Adipocyte (in vitro differentiated cells): ENCODE measurements around the gene ATL1.

ENCODE experiments used
- DNase-seq: peaks from one replicate; pipeline ENCODE4 v3.0.0-alpha.2; 2015; ENCODE audit warnings: low read depth
- H3K27me3 ChIP-seq: replicated peaks from 2 replicates; pipeline ENCODE4 v1.7.0; 2013; ENCODE audit warnings: mild to moderate bottlenecking, low read length, moderate library complexity; ENCODE audit not compliant: control insufficient read depth, insufficient read depth
- H3K36me3 ChIP-seq: 2 replicates; pipeline ENCODE4 v1.7.0; 2013; ENCODE audit warnings: low read length, mild to moderate bottlenecking, moderate library complexity; ENCODE audit not compliant: control insufficient read depth, insufficient read depth, severe bottlenecking
- H3K4me1 ChIP-seq: 2 replicates; pipeline ENCODE4 v1.7.0; 2013; ENCODE audit warnings: mild to moderate bottlenecking, low read length, moderate library complexity; ENCODE audit not compliant: control insufficient read depth, insufficient read depth
- H3K4me3 ChIP-seq: 2 replicates; pipeline ENCODE4 v1.7.0; 2013; ENCODE audit warnings: mild to moderate bottlenecking, low read length, moderate library complexity
- H3K9ac ChIP-seq: 2 replicates; pipeline ENCODE4 v1.7.0; 2013; ENCODE audit warnings: mild to moderate bottlenecking, low read length, moderate library complexity
- H3K9me3 ChIP-seq: 2 replicates; pipeline ENCODE4 v1.7.0; 2013; ENCODE audit warnings: mild to moderate bottlenecking, low read length, moderate library complexity; ENCODE audit not compliant: control insufficient read depth

ATL1 gene

DNA sequence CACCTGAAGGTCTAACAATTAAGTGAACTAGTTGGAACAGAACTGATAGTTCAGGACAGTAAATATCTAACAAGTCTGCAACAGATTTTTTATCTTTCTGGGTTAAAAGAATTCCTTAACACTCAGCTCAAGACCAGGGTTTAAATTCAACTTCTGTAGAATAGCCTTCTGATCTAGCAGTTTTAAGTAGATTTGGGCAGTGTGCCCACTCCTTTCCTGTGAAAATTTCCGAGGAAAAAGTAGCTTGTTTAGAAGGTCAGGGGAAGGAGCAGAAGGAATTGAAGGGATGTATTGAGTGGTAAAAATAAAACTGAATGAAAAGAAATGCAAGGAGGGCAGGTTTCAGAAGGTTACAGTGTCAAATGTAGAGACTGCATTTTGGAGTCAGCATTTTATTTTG is 45.8 kb downstream of the ATL1 start:
- peak; percentile 34 for DNase-seq
- peaks cover 17% of the 10 kb centered on the region for H3K4me1 ChIP-seq
- H3K9ac ChIP-seq: no peak overlapping the region
- H3K4me3 ChIP-seq: no peak overlapping the region
- no peaks in the 10 kb centered on the region for H3K9me3 ChIP-seq
- no peaks in the 10 kb centered on the region for H3K36me3 ChIP-seq
- no peaks in the 10 kb centered on the region for H3K27me3 ChIP-seq

- no peak for DNase-seq
- Histone ChIP-seq H3K4me3 (no peak overlapping the region), H3K9ac (no peak overlapping the region), H3K27me3 (no peaks in the 10 kb centered on the region), H3K36me3 (no peaks in the 10 kb centered on the region), H3K4me1 (peaks cover 17% of the 10 kb centered on the region), H3K9me3 (no peaks in the 10 kb centered on the region)
These were observed 46.5 kb downstream of the ATL1 start for GRCh38 chr14:50606468-50606867.

DNA sequence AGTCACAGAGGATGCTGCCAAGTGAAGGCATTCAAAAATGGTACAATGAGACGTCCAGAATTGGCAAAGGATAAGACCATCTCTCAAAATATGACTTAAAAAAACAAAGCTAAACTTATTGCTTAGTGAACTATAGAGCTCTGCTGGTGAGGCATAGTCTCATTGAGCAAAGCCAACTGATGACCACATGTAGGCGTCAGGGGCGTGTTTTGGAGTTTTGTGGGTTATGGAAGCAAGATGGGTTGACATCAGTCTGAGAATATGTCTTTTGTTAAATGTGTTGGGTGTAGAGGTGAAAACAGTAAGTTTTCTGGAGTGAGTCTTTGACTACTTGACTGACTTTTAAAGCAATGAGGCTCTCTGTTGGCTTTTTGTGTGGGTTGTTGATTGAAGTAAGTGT is 47.2 kb downstream of the ATL1 start:
- peak; percentile 25 for DNase-seq
- H3K36me3 ChIP-seq: no peaks in the 10 kb centered on the region
- H3K4me1 ChIP-seq: peaks cover 17% of the 10 kb centered on the region
- H3K9ac ChIP-seq: no peak overlapping the region
- no peaks in the 10 kb centered on the region for H3K27me3 ChIP-seq
- H3K9me3 ChIP-seq: no peaks in the 10 kb centered on the region
- no peak overlapping the region for H3K4me3 ChIP-seq

DNA sequence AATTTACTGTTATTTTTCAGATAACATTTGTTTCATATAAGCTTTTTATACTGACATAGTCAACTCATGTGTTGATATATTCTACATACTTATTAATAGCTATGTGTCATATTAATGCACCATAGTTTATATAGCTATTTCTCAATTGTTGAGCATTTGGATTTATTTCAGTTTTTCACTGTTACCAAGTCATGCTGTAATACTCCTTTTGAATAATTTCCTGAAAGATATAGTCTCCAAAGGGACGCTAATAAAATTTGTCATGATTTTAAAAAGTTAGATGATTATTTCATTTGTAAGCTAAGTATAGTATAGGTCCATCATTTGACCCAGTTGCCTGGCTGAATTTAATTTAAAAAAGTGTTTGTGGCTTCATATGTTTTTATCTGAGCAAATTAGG is 47.8 kb downstream of the ATL1 start:
- no peaks in the 10 kb centered on the region for H3K36me3 ChIP-seq
- H3K4me3 ChIP-seq: peak overlapping the region; percentile 27
- H3K27me3 ChIP-seq: no peaks in the 10 kb centered on the region
- DNase-seq: no peak
- H3K9ac ChIP-seq: no peak overlapping the region
- H3K9me3 ChIP-seq: no peaks in the 10 kb centered on the region
- H3K4me1 ChIP-seq: peaks cover 17% of the 10 kb centered on the region

- Histone ChIP-seq H3K36me3 (no peaks in the 10 kb centered on the region), H3K4me3 (peak overlapping the region; percentile 27), H3K27me3 (no peaks in the 10 kb centered on the region), H3K9me3 (no peaks in the 10 kb centered on the region), H3K4me1 (peaks cover 17% of the 10 kb centered on the region), H3K9ac (no peak overlapping the region)
- peak; percentile 82 for DNase-seq
These were observed 48.4 kb downstream of the ATL1 start for GRCh38 chr14:50608302-50608851.

GRCh38 chr14:50610465-50610864 is 50.5 kb downstream of the ATL1 start:
- no peak overlapping the region for H3K9ac ChIP-seq
- no peak overlapping the region for H3K4me3 ChIP-seq

DNA sequence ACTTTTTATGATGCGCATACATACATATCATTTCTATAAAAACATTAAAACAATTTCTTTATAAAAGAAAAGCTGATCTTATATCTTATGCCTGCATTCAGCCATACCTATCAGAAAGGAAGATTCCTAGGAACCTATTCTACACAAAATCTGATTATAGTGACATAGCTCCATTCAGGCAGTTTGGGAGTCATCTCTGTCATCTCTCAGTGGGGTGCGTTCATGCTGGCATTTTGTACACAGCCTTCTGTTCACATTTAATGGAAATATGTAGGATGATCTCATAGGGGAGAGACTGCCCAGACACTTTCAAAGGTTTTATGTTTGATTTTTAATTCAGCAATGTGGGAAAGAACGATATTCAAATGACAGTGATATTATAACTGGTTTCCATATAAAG is 52.9 kb downstream of the ATL1 start:
- no peaks in the 10 kb centered on the region for H3K27me3 ChIP-seq
- H3K4me3 ChIP-seq: no peak overlapping the region
- no peak overlapping the region for H3K9ac ChIP-seq
- DNase-seq: no peak
- H3K36me3 ChIP-seq: no peaks in the 10 kb centered on the region
- H3K4me1 ChIP-seq: peaks cover 6% of the 10 kb centered on the region
- H3K9me3 ChIP-seq: no peaks in the 10 kb centered on the region

More at GRCh38 chr14:50610465-50610864, 50.5 kb downstream of the ATL1 start:
- no peak for DNase-seq
- H3K27me3 ChIP-seq: no peaks in the 10 kb centered on the region
- H3K9me3 ChIP-seq: no peaks in the 10 kb centered on the region
- peaks cover 17% of the 10 kb centered on the region for H3K4me1 ChIP-seq
- H3K36me3 ChIP-seq: no peaks in the 10 kb centered on the region

DNA sequence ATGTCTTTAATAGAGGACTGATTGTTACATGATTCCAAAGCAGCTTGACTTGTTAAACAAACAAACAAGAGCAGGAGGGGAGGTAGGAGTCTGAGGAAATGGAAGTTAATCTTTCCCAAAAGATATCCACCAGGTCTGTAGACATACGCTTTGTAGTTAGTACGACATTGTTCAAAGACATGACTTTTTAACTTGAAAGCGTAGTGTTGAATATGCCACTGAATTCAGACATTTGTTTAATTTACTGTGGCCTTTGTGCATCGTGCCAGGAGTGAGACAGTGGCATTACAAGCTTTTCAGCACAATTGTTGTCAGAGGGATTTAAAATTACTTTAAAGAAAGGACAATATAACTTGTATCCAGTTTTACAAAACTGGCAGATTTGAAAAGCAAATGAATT is 55.1 kb downstream of the ATL1 start:
- DNase-seq: no peak
- Histone ChIP-seq H3K36me3 (no peaks in the 10 kb centered on the region), H3K4me1 (no peaks in the 10 kb centered on the region), H3K9me3 (no peaks in the 10 kb centered on the region), H3K4me3 (no peak overlapping the region), H3K9ac (no peak overlapping the region), H3K27me3 (no peaks in the 10 kb centered on the region)

GRCh38 chr14:50615552-50615951 is 55.6 kb downstream of the ATL1 start:
- no peak overlapping the region for H3K4me3 ChIP-seq

DNA sequence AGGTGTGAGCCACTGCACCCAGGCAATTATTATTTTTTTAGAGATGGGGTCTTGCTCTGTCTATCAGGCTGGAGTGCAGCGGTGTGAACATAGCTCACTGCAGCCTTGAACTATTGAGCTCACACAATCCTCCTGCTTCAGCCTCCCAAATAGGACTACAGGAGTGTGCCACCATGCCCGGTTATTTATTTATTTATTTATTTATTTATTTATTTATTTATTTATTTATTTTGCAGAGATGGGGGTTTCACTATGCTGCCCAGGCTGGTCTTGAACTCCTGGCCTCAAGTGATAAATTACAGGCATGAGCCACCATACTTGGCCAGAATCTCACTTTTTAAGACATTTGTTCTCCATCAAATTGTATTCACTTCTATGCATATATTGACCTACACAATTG is 56.3 kb downstream of the ATL1 start:
- Histone ChIP-seq H3K27me3 (no peaks in the 10 kb centered on the region), H3K9ac (no peak overlapping the region), H3K4me1 (no peaks in the 10 kb centered on the region), H3K9me3 (no peaks in the 10 kb centered on the region), H3K4me3 (no peak overlapping the region), H3K36me3 (no peaks in the 10 kb centered on the region)
- no peak for DNase-seq

More at GRCh38 chr14:50615552-50615951, 55.6 kb downstream of the ATL1 start:
- Histone ChIP-seq H3K4me1 (no peaks in the 10 kb centered on the region), H3K36me3 (no peaks in the 10 kb centered on the region), H3K9ac (no peak overlapping the region), H3K27me3 (no peaks in the 10 kb centered on the region), H3K9me3 (no peaks in the 10 kb centered on the region)
- DNase-seq: peak; percentile 32

- H3K4me3 ChIP-seq: no peak overlapping the region
- peak; percentile 61 for DNase-seq
- H3K4me1 ChIP-seq: no peaks in the 10 kb centered on the region
These were observed 59.7 kb downstream of the ATL1 start for GRCh38 chr14:50619569-50620141.

GRCh38 chr14:50620341-50620740 is 60.4 kb downstream of the ATL1 start:
- Histone ChIP-seq H3K4me3 (no peak overlapping the region), H3K27me3 (no peaks in the 10 kb centered on the region), H3K9ac (no peak overlapping the region), H3K9me3 (no peaks in the 10 kb centered on the region), H3K36me3 (no peaks in the 10 kb centered on the region), H3K4me1 (no peaks in the 10 kb centered on the region)
- no peak for DNase-seq

More at GRCh38 chr14:50619569-50620141, 59.7 kb downstream of the ATL1 start:
- no peaks in the 10 kb centered on the region for H3K27me3 ChIP-seq
- H3K9ac ChIP-seq: no peak overlapping the region
- H3K9me3 ChIP-seq: no peaks in the 10 kb centered on the region
- no peaks in the 10 kb centered on the region for H3K36me3 ChIP-seq
